Peyer's patch (tissue), 4 donors: ENCODE measurements around the gene NME7.

ENCODE experiments used
- CTCF ChIP-seq, 6 experiments: fragments of 450-650 bp in 4 of 6; fragments of 200-600 bp in 2 of 6; sonication (generic) in 1 of 6; IDR thresholded peaks; one replicate each; pipeline ENCODE4 v1.5.1; 2017 to 2019; ENCODE audit warnings: antibody characterized with exemption in 6 of 6, mild to moderate bottlenecking in 3 of 6, moderate library complexity in 1 of 6
- POLR2A ChIP-seq, 2 donors: fragments of 450-650 bp; IDR thresholded peaks; one replicate each; pipeline ENCODE4 v1.5.1; 2017; ENCODE audit warnings: antibody characterized with exemption in 2 of 2, mild to moderate bottlenecking in 2 of 2, moderate library complexity in 2 of 2

GRCh38 chr1:169346036-169346589 lies 21.5 kb downstream of the NME7 start:
- TF ChIP-seq POLR2A (IDR thresholded peaks at IDR 0.05) (no peak), CTCF (IDR thresholded peaks at IDR 0.05) (no peak)
